ENCODE results near the gene AP3D1.

DNA sequence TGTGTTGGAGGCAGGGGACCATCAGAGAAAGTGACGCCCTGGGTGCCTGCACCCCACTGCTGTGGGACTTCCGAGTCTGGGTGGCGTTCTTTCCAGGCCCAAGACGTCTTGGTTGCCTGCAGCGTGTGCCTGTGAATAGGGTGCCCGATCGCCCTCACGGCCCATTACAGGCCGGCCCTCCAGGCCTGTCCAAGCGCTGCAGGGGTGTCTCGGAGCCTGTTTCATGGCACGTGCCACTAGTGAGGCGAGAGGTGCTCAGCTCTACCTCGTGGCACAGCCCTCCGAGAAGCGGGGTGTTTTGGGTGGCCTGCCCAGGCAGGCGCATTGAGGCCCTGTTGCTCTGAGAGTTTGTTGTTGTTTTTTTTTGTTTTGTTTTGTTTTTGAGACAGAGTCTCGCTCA, 42.4 kb upstream of the AP3D1 start:
- TF ChIP-seq, protein P1, sequence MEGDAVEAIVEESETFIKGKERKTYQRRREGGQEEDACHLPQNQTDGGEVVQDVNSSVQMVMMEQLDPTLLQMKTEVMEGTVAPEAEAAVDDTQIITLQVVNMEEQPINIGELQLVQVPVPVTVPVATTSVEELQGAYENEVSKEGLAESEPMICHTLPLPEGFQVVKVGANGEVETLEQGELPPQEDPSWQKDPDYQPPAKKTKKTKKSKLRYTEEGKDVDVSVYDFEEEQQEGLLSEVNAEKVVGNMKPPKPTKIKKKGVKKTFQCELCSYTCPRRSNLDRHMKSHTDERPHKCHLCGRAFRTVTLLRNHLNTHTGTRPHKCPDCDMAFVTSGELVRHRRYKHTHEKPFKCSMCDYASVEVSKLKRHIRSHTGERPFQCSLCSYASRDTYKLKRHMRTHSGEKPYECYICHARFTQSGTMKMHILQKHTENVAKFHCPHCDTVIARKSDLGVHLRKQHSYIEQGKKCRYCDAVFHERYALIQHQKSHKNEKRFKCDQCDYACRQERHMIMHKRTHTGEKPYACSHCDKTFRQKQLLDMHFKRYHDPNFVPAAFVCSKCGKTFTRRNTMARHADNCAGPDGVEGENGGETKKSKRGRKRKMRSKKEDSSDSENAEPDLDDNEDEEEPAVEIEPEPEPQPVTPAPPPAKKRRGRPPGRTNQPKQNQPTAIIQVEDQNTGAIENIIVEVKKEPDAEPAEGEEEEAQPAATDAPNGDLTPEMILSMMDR (conservative IDR thresholded peaks at IDR 0.05 in 1 of 2, IDR thresholded peaks at IDR 0.05 in 1 of 2; ENCODE audit: extremely low read depth in 1 of 2, insufficient read depth in 1 of 2, low read depth in 1 of 2, low read length in 2 of 2): no peak
- TF ChIP-seq EZH2 (IDR thresholded peaks at IDR 0.05; ENCODE audit: borderline replicate concordance, low read length): no peak

Data from mammary epithelial cell (primary cell).